ENCODE data around the gene CPM. TPM values are rescaled to one million over a fixed set of nuclear protein-coding genes. Genes with fewer than 3 reads are reported as not detected.
"Not testable (repeated sequence)": the region's sequence is repeated elsewhere in the genome, so short reads cannot be mapped to it uniquely, and the experiment has no call there.

Gene CPM
- total RNA-seq, 1 donor from 2014 or later, result 14.6 TPM

DNA sequence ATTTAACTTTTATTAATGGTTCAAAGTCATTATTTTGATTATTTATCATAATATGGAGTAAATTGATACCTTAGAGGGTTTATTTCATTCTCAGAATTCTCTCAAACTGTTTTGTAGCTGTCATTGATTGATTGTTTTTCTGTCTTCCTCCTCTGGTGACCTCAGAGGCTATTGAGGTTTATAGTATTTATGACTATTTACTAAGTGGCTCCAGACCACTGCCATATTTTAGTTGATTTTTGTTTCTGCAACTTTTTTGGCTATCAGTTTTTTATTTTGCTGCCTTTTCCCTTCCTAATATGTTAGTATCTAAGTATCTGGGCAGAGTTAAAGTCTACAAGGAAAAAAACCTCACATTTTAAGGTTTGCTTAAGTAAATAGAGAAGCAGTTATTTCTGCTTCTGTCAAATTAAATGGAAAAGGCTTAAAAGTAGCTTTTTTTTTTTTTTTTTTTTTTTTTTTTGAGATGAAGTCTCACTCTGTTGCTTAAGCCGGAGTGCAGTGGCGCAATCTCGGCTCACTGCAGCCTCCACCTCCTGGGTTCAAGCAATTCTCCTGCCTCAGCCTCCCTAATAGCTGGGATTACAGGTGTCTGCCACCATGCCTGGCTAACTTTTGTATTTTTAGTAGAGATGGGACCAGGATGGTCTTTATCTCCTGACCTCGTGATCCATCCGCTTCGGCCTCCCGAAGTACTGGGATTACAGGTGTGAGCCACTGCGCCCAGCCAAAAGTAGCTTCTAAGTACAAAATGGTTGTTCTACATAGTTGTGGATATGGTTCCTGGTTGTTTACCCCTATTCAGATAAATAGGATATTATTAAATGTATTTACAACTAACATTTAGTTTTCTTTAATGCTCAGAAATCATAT is 116.8 kb downstream of the CPM start:
- no peak for TF ChIP-seq CTCF (IDR thresholded peaks at IDR 0.05; ENCODE audit: insufficient read depth, low read length, poor library complexity, severe bottlenecking)
- Histone ChIP-seq H3K27me3 (ENCODE audit: control insufficient read depth, insufficient read depth, low read length) (no peaks in the 10 kb centered on the region), H3K36me3 (ENCODE audit: control insufficient read depth, insufficient read depth, low read length) (peaks cover under 1% of the 10 kb centered on the region), H3K4me3 (ENCODE audit: low read depth, low read length) (no peak overlapping the region)
- DNase-seq (ENCODE audit: low read depth), result no peak

DNA sequence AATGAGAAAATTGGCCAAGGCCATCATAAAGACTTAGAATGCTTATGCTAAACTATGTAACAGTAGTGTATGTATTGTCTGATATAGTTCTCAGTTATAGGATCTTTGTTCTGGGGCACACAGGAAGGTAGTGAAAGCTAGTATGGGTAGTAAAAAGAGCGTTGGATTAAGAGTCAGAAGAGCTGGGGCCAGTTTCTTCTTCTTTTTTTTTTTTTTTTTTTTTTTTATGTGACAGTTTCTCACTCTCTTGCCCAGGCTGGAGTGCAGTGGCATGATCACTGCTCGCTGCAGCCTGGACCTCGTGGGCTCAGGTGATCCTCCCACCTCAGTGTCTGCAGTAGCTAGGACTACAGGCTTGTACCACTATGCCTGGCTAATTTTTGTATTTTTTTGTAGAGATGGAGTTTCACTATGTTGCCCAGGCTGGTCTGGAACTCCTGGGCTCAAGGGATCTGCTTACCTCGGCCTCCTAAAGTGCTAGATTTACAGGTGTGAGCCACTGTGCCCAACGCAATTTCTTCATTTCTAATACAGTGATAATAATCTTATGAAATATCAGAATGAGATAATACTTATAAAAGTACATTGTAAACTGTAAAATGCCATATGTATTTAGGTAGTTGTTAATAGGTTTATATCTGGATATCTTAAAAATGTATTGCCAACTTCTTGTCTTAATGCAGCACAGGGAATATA is 117.6 kb downstream of the CPM start:
- H3K36me3 ChIP-seq (ENCODE audit: control insufficient read depth, insufficient read depth, low read length), result no peaks in the 10 kb centered on the region
- TF ChIP-seq CTCF (IDR thresholded peaks at IDR 0.05; ENCODE audit: insufficient read depth, low read length, poor library complexity, severe bottlenecking), result no peak
- DNase-seq (ENCODE audit: low read depth), result no peak

GRCh38 chr12:68814490-68815231 is 118.3 kb downstream of the CPM start:
- Histone ChIP-seq H3K36me3 (ENCODE audit: control insufficient read depth, insufficient read depth, low read length) (no peaks in the 10 kb centered on the region), H3K27me3 (ENCODE audit: control insufficient read depth, insufficient read depth, low read length) (no peaks in the 10 kb centered on the region), H3K4me3 (ENCODE audit: low read depth, low read length) (no peak overlapping the region)
- no peak for TF ChIP-seq CTCF (IDR thresholded peaks at IDR 0.05; ENCODE audit: insufficient read depth, low read length, poor library complexity, severe bottlenecking)
- no peak for DNase-seq (ENCODE audit: low read depth)

More for the DNA sequence above, 117.6 kb downstream of the CPM start:
- Histone ChIP-seq H3K27me3 (ENCODE audit: control insufficient read depth, insufficient read depth, low read length) (no peaks in the 10 kb centered on the region), H3K4me3 (ENCODE audit: low read depth, low read length) (no peak overlapping the region)

DNA sequence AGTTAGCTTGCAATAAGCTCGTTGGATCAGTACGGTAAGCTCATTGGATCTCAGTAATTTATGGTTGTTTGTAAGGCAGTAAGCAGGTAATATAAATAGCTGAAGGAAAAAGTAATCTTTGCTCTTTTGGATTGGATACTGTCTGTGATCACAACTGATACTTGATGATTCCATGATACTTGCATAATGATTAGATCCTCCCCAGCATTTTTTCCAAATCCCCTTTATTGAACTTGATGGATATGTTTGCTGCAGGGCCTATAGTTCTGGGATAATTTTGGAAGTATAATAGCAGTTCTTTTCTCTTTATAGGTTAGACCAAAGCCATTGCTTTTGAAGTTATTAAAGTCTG is 119.8 kb downstream of the CPM start:
- Histone ChIP-seq H3K36me3 (ENCODE audit: control insufficient read depth, insufficient read depth, low read length) (no peaks in the 10 kb centered on the region), H3K4me3 (ENCODE audit: low read depth, low read length) (no peak overlapping the region)
- TF ChIP-seq CTCF (IDR thresholded peaks at IDR 0.05; ENCODE audit: insufficient read depth, low read length, poor library complexity, severe bottlenecking), result no peak

DNA sequence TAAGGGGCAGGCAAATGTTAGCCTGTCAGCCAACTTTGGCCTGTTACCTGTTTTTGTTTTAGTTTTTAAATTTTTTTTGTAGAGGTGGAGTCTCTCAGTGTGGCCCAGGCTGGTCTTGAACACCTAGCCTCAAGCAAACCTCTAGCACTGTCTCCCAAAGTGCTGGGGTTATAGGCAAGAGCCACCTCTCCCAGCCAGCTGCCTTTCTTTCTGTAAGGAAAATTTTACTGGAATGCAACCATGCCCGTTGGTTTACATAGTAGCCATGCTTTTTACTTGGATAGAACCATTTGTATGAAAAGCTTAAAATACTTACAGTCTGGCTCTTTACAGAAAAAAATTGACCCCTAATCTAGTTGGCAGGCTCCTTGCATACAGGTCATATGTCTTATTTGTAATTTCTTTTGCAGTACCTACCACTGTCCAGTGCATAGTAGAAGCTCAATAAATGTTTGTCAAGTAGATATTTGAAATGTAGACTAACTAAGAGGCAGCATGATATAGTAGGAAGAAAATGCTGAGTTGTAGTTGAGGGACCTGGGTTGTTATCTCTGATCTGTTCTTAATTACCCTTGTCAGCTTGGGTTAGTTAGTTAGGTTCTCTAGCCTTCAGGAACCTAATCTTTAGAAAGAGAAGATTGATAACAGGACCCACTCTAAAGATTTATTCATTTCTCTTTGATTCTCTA is 120.3 kb downstream of the CPM start:
- peak overlapping the region; percentile 16 for H3K4me3 ChIP-seq (ENCODE audit: low read depth, low read length)
- no peaks in the 10 kb centered on the region for H3K27me3 ChIP-seq (ENCODE audit: control insufficient read depth, insufficient read depth, low read length)
- no peak for DNase-seq (ENCODE audit: low read depth)
- H3K36me3 ChIP-seq (ENCODE audit: control insufficient read depth, insufficient read depth, low read length), result no peaks in the 10 kb centered on the region
- TF ChIP-seq CTCF (IDR thresholded peaks at IDR 0.05; ENCODE audit: insufficient read depth, low read length, poor library complexity, severe bottlenecking), result no peak

More for the DNA sequence above, 119.8 kb downstream of the CPM start:
- DNase-seq (ENCODE audit: low read depth), result no peak
- H3K27me3 ChIP-seq (ENCODE audit: control insufficient read depth, insufficient read depth, low read length), result no peaks in the 10 kb centered on the region

DNA sequence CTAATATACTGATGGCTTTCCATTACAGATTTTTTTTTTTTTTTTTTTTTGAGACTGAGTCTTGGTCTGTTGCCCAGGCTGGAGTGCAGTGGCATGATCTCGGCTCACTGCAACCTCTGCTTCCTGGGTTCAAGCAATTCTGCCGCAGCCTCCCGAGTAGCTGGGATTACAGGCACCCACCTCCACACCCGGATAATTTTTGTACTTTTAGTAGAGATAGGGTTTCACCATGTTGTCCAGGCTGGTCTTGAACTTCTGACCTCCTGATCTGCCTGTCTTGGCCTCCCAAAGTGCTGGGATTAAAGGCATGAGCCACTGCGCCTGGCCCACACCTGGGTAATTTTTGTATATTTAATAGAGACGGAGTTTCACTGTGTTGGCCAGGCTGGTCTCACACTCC is 121.4 kb downstream of the CPM start:
- not testable (repeated sequence) for H3K27me3 ChIP-seq (ENCODE audit: control insufficient read depth, insufficient read depth, low read length); H3K4me3 ChIP-seq (ENCODE audit: low read depth, low read length); H3K36me3 ChIP-seq (ENCODE audit: control insufficient read depth, insufficient read depth, low read length); DNase-seq (ENCODE audit: low read depth)

DNA sequence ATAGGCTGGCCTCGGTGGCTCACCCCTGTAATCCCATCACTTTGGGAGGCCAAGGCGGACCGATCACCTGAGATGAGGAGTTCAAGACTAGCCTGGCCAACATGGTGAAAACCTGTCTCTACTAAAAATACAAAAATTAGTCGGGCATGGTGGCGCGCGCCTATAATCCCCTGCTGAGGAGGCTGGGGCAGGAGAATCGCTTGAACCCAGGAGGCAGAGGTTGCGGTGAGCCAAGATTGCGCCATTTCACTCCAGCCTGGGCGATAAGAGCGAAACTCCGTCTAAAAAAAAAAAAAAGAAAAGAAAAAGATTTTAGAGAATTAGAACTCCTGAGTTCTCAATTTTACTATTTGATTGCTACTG is 123.0 kb downstream of the CPM start:
- peak overlapping the region; percentile 94 for H3K4me3 ChIP-seq (ENCODE audit: low read depth, low read length)
- not testable (repeated sequence) for DNase-seq (ENCODE audit: low read depth); H3K27me3 ChIP-seq (ENCODE audit: control insufficient read depth, insufficient read depth, low read length); H3K36me3 ChIP-seq (ENCODE audit: control insufficient read depth, insufficient read depth, low read length)

All from kidney epithelial cell (primary cell).